Activated B cell treated with CpG ODN at 0.5 μM for 24 hours (primary cell): ENCODE results near the gene PRDX2. TPM values are rescaled to one million over a fixed set of nuclear protein-coding genes. Genes with fewer than 3 reads are reported as not detected.

Source experiments
- ATAC-seq: fragments of 200-7000 bp; cut with Tn5 transposase; one replicate; pipeline ENCODE4 v1.10.0; 2021; ENCODE audit warnings: low read depth, mild to moderate bottlenecking, moderate library complexity
- CTCF ChIA-PET: fragments of 350-600 bp; sonication (Branson Sonifier 250); formaldehyde crosslinking; loops from one replicate; lab custom pipeline; 2021; ENCODE audit warnings: antibody characterized with exemption; lab: Charles Lee
- POLR2A ChIA-PET: fragments of 350-600 bp; sonication (Branson Sonifier 250); formaldehyde crosslinking; loops from one replicate; lab custom pipeline; 2021; ENCODE audit warnings: antibody characterized with exemption; lab: Charles Lee
- DNase-seq: peaks from one replicate; pipeline ENCODE4 v3.0.0; 2022
- H3K27ac Mint-ChIP-seq: one replicate; pipeline ENCODE4 v1.8.0; 2020; ENCODE audit warnings: mixed read lengths
- H3K27me3 Mint-ChIP-seq: one replicate; pipeline ENCODE4 v1.8.0; 2021; ENCODE audit warnings: mixed read lengths
- H3K36me3 Mint-ChIP-seq: one replicate; pipeline ENCODE4 v1.8.0; 2021; ENCODE audit warnings: low read depth, mixed read lengths
- H3K4me1 Mint-ChIP-seq: one replicate; pipeline ENCODE4 v1.8.0; 2021; ENCODE audit warnings: mixed read lengths
- H3K4me3 Mint-ChIP-seq: one replicate; pipeline ENCODE4 v1.8.0; 2020; ENCODE audit warnings: mild to moderate bottlenecking, mixed read lengths
- H3K9me3 Mint-ChIP-seq: one replicate; pipeline ENCODE4 v1.8.0; 2020; ENCODE audit warnings: mixed read lengths
- intact Hi-C: fragments of 100-400 bp; cut with micrococcal nuclease; formaldehyde crosslinking; loops from one replicate; pipeline ENCODE4 v1.15.1; 2024
- total RNA-seq: library from RNA; stranded (reverse); gene quantifications from 2 replicates; pipeline ENCODE4 v1.2.3, GENCODE V29; 2022
- TF ChIP-seq, protein P1 (sequence below): fragments of 200-600 bp; IDR thresholded peaks from one replicate; pipeline ENCODE4 v1.8.0; 2022; ENCODE audit warnings: antibody characterized with exemption, mild to moderate bottlenecking

Gene PRDX2
- total RNA-seq, 1 donor from 2014 or later: 53.1 TPM

DNA sequence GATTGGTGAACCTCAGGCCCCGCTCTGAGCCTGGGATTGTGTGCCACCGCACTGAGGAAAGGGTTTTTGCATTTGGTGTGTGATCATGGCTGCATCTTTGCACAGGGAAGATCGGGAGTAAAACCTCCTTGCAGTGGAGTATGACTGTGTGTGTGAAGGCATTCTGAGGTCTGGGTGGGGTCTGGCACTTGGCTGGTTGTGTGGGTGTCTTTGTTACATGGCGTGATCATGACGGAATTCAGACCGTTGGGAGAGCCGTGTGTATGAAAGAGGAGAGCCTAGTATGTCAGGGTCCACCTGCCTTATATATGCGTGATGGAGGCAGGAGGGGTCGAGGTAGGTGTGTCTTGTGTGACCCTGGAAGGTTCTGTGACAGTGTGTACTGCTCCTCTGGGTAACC lies 50.7 kb downstream of the PRDX2 start:
- H3K4me3 Mint-ChIP-seq: no peak overlapping the region
- CTCF ChIA-PET: interaction anchor here (2.1 kb wide), 1 partner anchor 12 kb away, joined by 4 read pairs; no protein-coding TSS in a partner anchor
- DNase-seq: no peak
- POLR2A ChIA-PET: no interaction called here
- H3K27me3 Mint-ChIP-seq: peaks cover 21% of the 10 kb centered on the region
- H3K9me3 Mint-ChIP-seq: no peaks in the 10 kb centered on the region
- H3K4me1 Mint-ChIP-seq: peaks cover 5% of the 10 kb centered on the region
- peaks cover 24% of the 10 kb centered on the region for H3K36me3 Mint-ChIP-seq
- H3K27ac Mint-ChIP-seq: no peak overlapping the region
- no peak for ATAC-seq
- intact Hi-C loops: no loop called here
- TF ChIP-seq, protein P1, sequence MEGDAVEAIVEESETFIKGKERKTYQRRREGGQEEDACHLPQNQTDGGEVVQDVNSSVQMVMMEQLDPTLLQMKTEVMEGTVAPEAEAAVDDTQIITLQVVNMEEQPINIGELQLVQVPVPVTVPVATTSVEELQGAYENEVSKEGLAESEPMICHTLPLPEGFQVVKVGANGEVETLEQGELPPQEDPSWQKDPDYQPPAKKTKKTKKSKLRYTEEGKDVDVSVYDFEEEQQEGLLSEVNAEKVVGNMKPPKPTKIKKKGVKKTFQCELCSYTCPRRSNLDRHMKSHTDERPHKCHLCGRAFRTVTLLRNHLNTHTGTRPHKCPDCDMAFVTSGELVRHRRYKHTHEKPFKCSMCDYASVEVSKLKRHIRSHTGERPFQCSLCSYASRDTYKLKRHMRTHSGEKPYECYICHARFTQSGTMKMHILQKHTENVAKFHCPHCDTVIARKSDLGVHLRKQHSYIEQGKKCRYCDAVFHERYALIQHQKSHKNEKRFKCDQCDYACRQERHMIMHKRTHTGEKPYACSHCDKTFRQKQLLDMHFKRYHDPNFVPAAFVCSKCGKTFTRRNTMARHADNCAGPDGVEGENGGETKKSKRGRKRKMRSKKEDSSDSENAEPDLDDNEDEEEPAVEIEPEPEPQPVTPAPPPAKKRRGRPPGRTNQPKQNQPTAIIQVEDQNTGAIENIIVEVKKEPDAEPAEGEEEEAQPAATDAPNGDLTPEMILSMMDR: no peak

DNA sequence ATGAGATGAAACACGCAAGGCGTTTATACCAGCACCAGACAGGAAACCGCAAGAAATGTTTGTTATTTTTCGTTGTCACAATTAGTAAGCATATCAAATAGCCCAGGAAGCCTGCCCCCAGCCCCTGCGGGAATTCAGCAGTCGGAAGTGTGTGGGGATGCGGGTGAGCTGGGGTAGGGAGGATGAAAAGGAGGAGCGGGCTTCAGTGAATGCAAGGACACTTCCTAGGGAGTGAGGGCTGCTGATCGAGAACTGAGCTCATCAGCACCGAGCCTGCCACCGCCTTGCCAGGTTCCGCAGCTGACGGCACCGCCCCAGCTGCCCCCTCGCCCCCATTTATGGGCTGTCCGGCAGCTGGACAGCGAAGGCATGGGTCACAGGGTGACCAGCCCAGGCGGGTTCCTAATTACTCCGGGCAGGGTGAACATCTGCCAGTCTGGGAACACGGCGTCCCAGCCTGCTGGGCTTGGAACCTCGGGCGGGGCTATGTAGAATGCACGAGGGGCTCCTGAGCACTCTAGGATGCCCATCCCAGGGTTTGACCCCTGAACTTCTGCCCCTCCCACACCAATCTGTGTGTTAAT lies 51.6 kb downstream of the PRDX2 start:
- ATAC-seq: no peak
- TF ChIP-seq, protein P1: no peak
- no peak for DNase-seq
- H3K4me3 Mint-ChIP-seq: no peak overlapping the region
- H3K36me3 Mint-ChIP-seq: peaks cover 32% of the 10 kb centered on the region
- H3K27ac Mint-ChIP-seq: no peak overlapping the region
- ChIA-PET CTCF (interaction anchor here (1.1 to 2.1 kb wide), 2 partner anchors 11 to 13 kb away, joined by 4 to 5 read pairs; no protein-coding TSS in a partner anchor), POLR2A (interaction anchor here (0.8 kb wide), 1 partner anchor 61 kb away, joined by 3 read pairs; no protein-coding TSS in a partner anchor)
- peaks cover 18% of the 10 kb centered on the region for H3K27me3 Mint-ChIP-seq
- intact Hi-C loops: no loop called here
- no peaks in the 10 kb centered on the region for H3K9me3 Mint-ChIP-seq
- peaks cover 5% of the 10 kb centered on the region for H3K4me1 Mint-ChIP-seq

DNA sequence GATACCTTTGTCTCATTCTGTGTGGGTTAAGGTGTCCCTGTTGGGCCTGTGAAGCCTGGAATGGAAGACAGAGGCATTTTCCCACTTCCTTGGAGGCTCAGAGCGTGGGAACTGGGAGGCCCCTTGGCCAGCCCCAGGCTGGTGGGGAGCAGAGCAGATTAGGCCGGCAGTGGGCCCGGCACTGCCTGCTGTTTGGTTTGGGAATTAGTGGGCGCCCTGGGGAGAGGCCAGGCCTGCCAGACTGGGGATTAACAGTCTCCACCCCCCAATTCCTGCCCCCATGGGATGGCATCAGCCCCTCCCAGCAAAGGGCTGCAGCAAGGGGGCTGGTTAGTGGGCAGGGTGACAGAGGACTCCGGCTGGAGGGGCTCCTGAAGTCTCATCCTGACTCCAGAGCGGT lies 53.1 kb downstream of the PRDX2 start:
- ChIA-PET POLR2A (interaction anchor here (0.6 kb wide), 1 partner anchor 119 kb away, joined by 5 read pairs; no protein-coding TSS in a partner anchor), CTCF (no interaction called here)
- intact Hi-C loops: no loop called here
- H3K27ac Mint-ChIP-seq: no peak overlapping the region
- TF ChIP-seq, protein P1: no peak
- H3K4me1 Mint-ChIP-seq: peaks cover 5% of the 10 kb centered on the region
- H3K36me3 Mint-ChIP-seq: peaks cover 40% of the 10 kb centered on the region
- ATAC-seq (no peak), DNase-seq (no peak)
- H3K4me3 Mint-ChIP-seq: no peak overlapping the region
- no peaks in the 10 kb centered on the region for H3K9me3 Mint-ChIP-seq
- peaks cover 12% of the 10 kb centered on the region for H3K27me3 Mint-ChIP-seq

Other genes with a start within 250 kb of the PRDX2 start
- 15.6 TPM in 2 replicates for gene ZNF490, start 191.0 kb downstream of the PRDX2 start, total RNA-seq
- gene ZNF791, start 190.9 kb downstream of the PRDX2 start, total RNA-seq: 37.5 and 46.1 TPM in 2 replicates
- 251 and 291 TPM in 2 replicates for gene MAN2B1, start 135.1 kb downstream of the PRDX2 start, total RNA-seq
- 17.7 and 20.8 TPM in 2 replicates for gene WDR83, start 135.0 kb downstream of the PRDX2 start, total RNA-seq
- gene DHPS, start 119.9 kb downstream of the PRDX2 start, total RNA-seq: 141 and 160 TPM in 2 replicates
- not detected in 2 replicates for gene GNG14, start 113.8 kb downstream of the PRDX2 start, total RNA-seq
- 4.7 and 5.2 TPM in 2 replicates for gene FBXW9, start 105.2 kb downstream of the PRDX2 start, total RNA-seq
- 73.9 and 91.5 TPM in 2 replicates for gene TNPO2, start 77.9 kb downstream of the PRDX2 start, total RNA-seq
- gene TRIR, start 67.1 kb downstream of the PRDX2 start, total RNA-seq: 164 and 183 TPM in 2 replicates
- gene GET3, start 64.3 kb downstream of the PRDX2 start, total RNA-seq: 59.6 and 63.5 TPM in 2 replicates
- gene BEST2, start 50.0 kb downstream of the PRDX2 start, total RNA-seq: not detected in 2 replicates
- 13.4 and 21.2 TPM in 2 replicates for gene HOOK2, start 26.2 kb downstream of the PRDX2 start, total RNA-seq
- 127 and 132 TPM in 2 replicates for gene JUNB, start 10.3 kb downstream of the PRDX2 start, total RNA-seq
- gene THSD8, start 269 bp upstream of the PRDX2 start, total RNA-seq: 2.3 and 5.9 TPM in 2 replicates
- 13.4 and 22.1 TPM in 2 replicates for gene RNASEH2A, start 4.8 kb upstream of the PRDX2 start, total RNA-seq
- not detected in 2 replicates for gene RTBDN, start 32.8 kb upstream of the PRDX2 start, total RNA-seq
- gene MAST1, start 36.7 kb upstream of the PRDX2 start, total RNA-seq: 0.20 and 0.66 TPM in 2 replicates
- gene DNASE2, start 79.6 kb upstream of the PRDX2 start, total RNA-seq: 26.5 and 27.2 TPM in 2 replicates
- 0.12 TPM in 1 of 2 replicates, not detected in the other for gene KLF1, start 85.4 kb upstream of the PRDX2 start, total RNA-seq
- 62.3 and 73.9 TPM in 2 replicates for gene GCDH, start 89.4 kb upstream of the PRDX2 start, total RNA-seq
- gene SYCE2, start 117.5 kb upstream of the PRDX2 start, total RNA-seq: 0.49 TPM in 1 of 2 replicates, not detected in the other
- 76.1 and 76.8 TPM in 2 replicates for gene FARSA, start 131.9 kb upstream of the PRDX2 start, total RNA-seq
- 721 and 802 TPM in 2 replicates for gene CALR, start 136.8 kb upstream of the PRDX2 start, total RNA-seq
- gene RAD23A, start 144.1 kb upstream of the PRDX2 start, total RNA-seq: 106 and 112 TPM in 2 replicates
- 16.7 and 19.6 TPM in 2 replicates for gene GADD45GIP1, start 155.4 kb upstream of the PRDX2 start, total RNA-seq
- not detected in 2 replicates for gene DAND5, start 167.8 kb upstream of the PRDX2 start, total RNA-seq
- gene NFIX, start 193.7 kb upstream of the PRDX2 start, total RNA-seq: 2.6 and 2.7 TPM in 2 replicates